ENCODE results near the gene ZNF561.

The ZNF561 gene

DNA sequence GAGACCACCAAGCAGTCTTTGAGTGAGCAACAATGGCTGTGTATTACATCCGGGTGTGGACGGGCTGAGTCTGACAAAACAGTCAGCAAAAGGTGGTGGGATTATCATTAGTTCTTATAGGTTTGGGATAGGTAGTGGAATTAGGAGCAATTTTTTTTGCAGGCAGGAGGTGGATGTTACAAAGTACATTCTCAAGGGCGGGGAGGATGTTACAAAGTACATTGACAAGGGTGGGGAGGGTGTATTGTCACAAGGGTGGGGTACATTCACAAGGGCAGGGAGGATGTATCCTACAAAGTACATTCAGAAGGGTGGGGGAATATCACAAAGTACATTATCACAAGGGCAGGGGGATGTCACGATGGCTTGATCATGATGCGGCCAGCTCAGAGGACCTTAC lies 15.0 kb upstream of the ZNF561 start:
- Histone ChIP-seq H3K4me1 (no peaks in the 10 kb centered on the region), H3K27ac (no peak overlapping the region), H3K27me3 (ENCODE audit: control insufficient read depth, insufficient read depth, low read length) (no peaks in the 10 kb centered on the region), H3K36me3 (ENCODE audit: control insufficient read depth, insufficient read depth, low read length) (no peaks in the 10 kb centered on the region), H3K4me3 (ENCODE audit: low read depth, low read length) (no peak overlapping the region), H2AFZ (no peak overlapping the region), H3K9ac (no peak overlapping the region), H3K9me3 (ENCODE audit: control insufficient read depth, low read length) (no peaks in the 10 kb centered on the region), H3K79me2 (peaks cover 8% of the 10 kb centered on the region), H3K4me2 (ENCODE audit: low read length) (no peak overlapping the region)
- TF ChIP-seq, protein P1, sequence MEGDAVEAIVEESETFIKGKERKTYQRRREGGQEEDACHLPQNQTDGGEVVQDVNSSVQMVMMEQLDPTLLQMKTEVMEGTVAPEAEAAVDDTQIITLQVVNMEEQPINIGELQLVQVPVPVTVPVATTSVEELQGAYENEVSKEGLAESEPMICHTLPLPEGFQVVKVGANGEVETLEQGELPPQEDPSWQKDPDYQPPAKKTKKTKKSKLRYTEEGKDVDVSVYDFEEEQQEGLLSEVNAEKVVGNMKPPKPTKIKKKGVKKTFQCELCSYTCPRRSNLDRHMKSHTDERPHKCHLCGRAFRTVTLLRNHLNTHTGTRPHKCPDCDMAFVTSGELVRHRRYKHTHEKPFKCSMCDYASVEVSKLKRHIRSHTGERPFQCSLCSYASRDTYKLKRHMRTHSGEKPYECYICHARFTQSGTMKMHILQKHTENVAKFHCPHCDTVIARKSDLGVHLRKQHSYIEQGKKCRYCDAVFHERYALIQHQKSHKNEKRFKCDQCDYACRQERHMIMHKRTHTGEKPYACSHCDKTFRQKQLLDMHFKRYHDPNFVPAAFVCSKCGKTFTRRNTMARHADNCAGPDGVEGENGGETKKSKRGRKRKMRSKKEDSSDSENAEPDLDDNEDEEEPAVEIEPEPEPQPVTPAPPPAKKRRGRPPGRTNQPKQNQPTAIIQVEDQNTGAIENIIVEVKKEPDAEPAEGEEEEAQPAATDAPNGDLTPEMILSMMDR (IDR thresholded peaks at IDR 0.05) = no peak

DNA sequence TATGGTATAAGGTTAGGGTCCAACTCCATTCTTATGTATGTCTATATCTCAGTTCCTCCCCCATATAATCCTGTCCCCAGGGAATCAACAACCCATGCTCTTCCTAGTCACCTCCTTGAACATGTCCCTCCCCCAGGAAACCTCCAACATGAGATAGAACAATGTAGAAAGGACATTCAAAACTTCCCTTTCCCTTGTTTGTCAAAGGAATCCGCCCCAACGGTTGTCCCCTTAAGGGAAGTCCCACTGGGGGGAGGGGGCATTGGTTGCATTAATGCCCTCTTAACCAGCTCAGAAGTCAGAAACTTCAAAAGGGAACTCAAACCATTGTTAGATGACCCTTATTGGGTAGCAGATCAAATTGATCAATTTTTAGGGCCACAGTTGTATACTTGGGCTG lies 6.8 kb upstream of the ZNF561 start:
- H3K4me1 ChIP-seq = no peaks in the 10 kb centered on the region
- no peaks in the 10 kb centered on the region for H3K27me3 ChIP-seq (ENCODE audit: control insufficient read depth, insufficient read depth, low read length)
- no peaks in the 10 kb centered on the region for H3K9me3 ChIP-seq (ENCODE audit: control insufficient read depth, low read length)
- H3K79me2 ChIP-seq = peaks cover 2% of the 10 kb centered on the region
- no peaks in the 10 kb centered on the region for H3K36me3 ChIP-seq (ENCODE audit: control insufficient read depth, insufficient read depth, low read length)
- no peak overlapping the region for H2AFZ ChIP-seq
- no peak overlapping the region for H3K4me2 ChIP-seq (ENCODE audit: low read length)
- H3K9ac ChIP-seq = no peak overlapping the region
- H3K4me3 ChIP-seq (ENCODE audit: low read depth, low read length) = no peak overlapping the region
- TF ChIP-seq, protein P1 (IDR thresholded peaks at IDR 0.05) = no peak
- no peak overlapping the region for H3K27ac ChIP-seq

DNA sequence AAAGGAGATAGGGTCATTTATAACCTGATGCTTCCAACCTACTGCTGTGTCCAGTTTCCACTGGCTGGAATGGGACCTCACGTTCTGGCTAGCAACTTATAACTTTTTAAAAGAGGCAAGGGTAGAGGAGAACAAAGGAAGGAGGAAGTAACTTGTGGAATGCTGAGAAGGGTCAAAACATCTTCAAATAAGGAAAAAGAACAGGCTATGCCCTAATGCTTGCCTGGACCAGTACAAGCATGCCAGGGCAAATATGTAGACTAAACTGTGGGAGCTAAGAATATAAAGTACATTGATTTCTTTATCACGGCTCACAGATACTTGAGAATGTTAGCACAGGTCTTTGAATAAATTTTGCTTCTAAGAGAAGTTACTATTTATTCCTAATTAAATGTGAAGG lies 1.5 kb upstream of the ZNF561 start:
- Histone ChIP-seq H3K4me3 (ENCODE audit: low read depth, low read length) (no peak overlapping the region), H3K79me2 (peaks cover 4% of the 10 kb centered on the region)

DNA sequence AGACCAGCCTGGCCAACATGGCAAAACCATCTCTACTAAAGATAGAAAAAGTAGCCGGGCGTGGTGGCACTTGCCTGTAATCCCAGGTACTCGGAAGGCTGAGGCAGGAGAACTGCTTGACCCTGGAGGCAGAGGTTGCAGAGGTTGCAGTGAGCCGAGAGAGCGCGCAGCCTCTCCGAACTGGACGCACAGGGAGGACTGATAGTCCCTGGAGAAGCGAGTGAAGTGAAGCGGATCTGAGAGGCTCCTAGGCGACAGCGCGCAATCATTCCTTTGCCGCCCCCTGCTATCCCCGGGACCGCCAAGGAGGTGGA lies 233 bp downstream of the ZNF561 start:
- peaks cover 2% of the 10 kb centered on the region for H3K79me2 ChIP-seq
- no peaks in the 10 kb centered on the region for H3K36me3 ChIP-seq (ENCODE audit: control insufficient read depth, insufficient read depth, low read length)
- H3K4me3 ChIP-seq (ENCODE audit: low read depth, low read length) = peak overlapping the region; percentile 98
- peak overlapping the region; percentile 89 for H3K27ac ChIP-seq
- peaks cover 7% of the 10 kb centered on the region for H3K4me1 ChIP-seq
- peak overlapping the region; percentile 83 for H3K4me2 ChIP-seq (ENCODE audit: low read length)
- peak overlapping the region; percentile 74 for H3K9ac ChIP-seq
- TF ChIP-seq, protein P1 (IDR thresholded peaks at IDR 0.05) = no peak
- H2AFZ ChIP-seq = peak overlapping the region; percentile 93
- H3K27me3 ChIP-seq (ENCODE audit: control insufficient read depth, insufficient read depth, low read length) = no peaks in the 10 kb centered on the region
- no peaks in the 10 kb centered on the region for H3K9me3 ChIP-seq (ENCODE audit: control insufficient read depth, low read length)

More for the DNA sequence above, 1.5 kb upstream of the ZNF561 start:
- TF ChIP-seq, protein P1 (IDR thresholded peaks at IDR 0.05) = no peak
- H3K27me3 ChIP-seq (ENCODE audit: control insufficient read depth, insufficient read depth, low read length) = no peaks in the 10 kb centered on the region
- no peak overlapping the region for H2AFZ ChIP-seq
- no peak overlapping the region for H3K4me2 ChIP-seq (ENCODE audit: low read length)
- H3K27ac ChIP-seq = no peak overlapping the region
- no peaks in the 10 kb centered on the region for H3K36me3 ChIP-seq (ENCODE audit: control insufficient read depth, insufficient read depth, low read length)
- H3K9me3 ChIP-seq (ENCODE audit: control insufficient read depth, low read length) = no peaks in the 10 kb centered on the region
- H3K4me1 ChIP-seq = peaks cover 7% of the 10 kb centered on the region
- no peak overlapping the region for H3K9ac ChIP-seq

DNA sequence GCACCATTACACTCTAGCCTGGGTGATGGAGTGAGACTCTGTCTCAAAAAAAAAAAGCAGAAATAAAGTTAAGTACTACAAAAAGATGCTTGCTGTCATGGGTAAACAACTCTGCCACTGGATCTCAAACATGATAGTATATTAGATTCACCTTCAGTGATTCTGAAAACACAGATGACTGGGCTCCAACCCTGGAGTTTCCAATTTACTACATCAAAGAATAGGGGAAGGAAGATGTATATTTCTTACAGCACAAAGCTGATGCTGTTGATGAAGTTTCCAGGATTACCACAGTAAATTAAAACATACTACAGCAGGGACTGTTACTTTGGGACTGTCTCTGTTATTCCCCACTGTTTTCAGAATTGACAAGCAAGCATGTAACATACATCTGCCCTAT lies 5.2 kb downstream of the ZNF561 start:
- no peak overlapping the region for H3K4me3 ChIP-seq (ENCODE audit: low read depth, low read length)
- H3K4me2 ChIP-seq (ENCODE audit: low read length) = no peak overlapping the region
- no peak overlapping the region for H3K27ac ChIP-seq
- H3K9me3 ChIP-seq (ENCODE audit: control insufficient read depth, low read length) = no peaks in the 10 kb centered on the region
- H3K36me3 ChIP-seq (ENCODE audit: control insufficient read depth, insufficient read depth, low read length) = no peaks in the 10 kb centered on the region
- H3K4me1 ChIP-seq = peaks cover 4% of the 10 kb centered on the region
- no peaks in the 10 kb centered on the region for H3K27me3 ChIP-seq (ENCODE audit: control insufficient read depth, insufficient read depth, low read length)
- TF ChIP-seq, protein P1 (IDR thresholded peaks at IDR 0.05) = no peak
- H3K79me2 ChIP-seq = peaks cover 2% of the 10 kb centered on the region
- H2AFZ ChIP-seq = no peak overlapping the region
- H3K9ac ChIP-seq = no peak overlapping the region

Measured in parathyroid adenoma (tissue), 2 donors.